ENCODE data around the gene PSMC5. TPM values are rescaled to one million over a fixed set of nuclear protein-coding genes. Genes with fewer than 3 reads are reported as not detected.

Gene PSMC5
- total RNA-seq, 1 experiment from 2014 or later = 183 TPM

DNA sequence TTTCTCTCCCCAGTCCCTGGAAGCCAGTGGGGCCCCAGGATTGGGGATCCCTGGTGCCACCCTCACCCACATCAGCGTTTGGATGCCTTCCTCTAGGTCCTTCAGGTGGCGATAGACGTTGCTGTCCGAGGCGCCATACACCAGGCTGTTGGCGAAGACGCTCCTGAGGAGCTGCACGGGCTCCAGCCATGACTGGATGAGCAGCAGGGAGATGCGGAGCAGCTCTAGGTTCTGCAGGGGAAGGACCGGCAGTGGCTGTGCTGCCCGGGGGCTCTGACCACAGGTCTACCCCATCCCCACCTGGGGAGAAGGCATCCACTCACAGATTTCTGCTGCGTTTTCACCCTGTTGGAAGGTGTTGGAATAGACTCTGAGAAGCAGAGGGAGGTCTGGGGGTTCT is 53.5 kb downstream of the PSMC5 start:
- Histone ChIP-seq H4K91ac (ENCODE audit: insufficient read length, low read depth, low read length) (no peak overlapping the region), H4K20me1 (ENCODE audit: control insufficient read depth, insufficient read depth, insufficient read length) (no peaks in the 10 kb centered on the region), H3K56ac (ENCODE audit: insufficient read length, low read depth, low read length) (no peak overlapping the region), H2BK15ac (ENCODE audit: low read depth, low read length) (no peak overlapping the region), H3K23me2 (ENCODE audit: insufficient read length, low read depth, low read length, poor library complexity, severe bottlenecking) (no peaks in the 10 kb centered on the region), H3K27me3 (ENCODE audit: insufficient read depth, low read length) (no peaks in the 10 kb centered on the region), H2AK5ac (ENCODE audit: insufficient read length, low read length) (no peak overlapping the region), H3K4me1 (ENCODE audit: insufficient read depth, low read length) (no peaks in the 10 kb centered on the region; the same call in 1 of the 2 replicates), H2AFZ (ENCODE audit: low read length) (no peak overlapping the region), H2BK12ac (ENCODE audit: insufficient read length, low read depth, low read length) (no peak overlapping the region), H3K27ac (ENCODE audit: insufficient read length, low read depth, low read length) (no peak overlapping the region), H3K4me2 (ENCODE audit: insufficient read depth, insufficient read length, low read length) (no peak overlapping the region), H2BK20ac (ENCODE audit: low read depth, low read length, poor library complexity, severe bottlenecking) (no peak overlapping the region), H3K9me3 (ENCODE audit: control insufficient read depth, low read depth, low read length) (no peaks in the 10 kb centered on the region), H3K4ac (ENCODE audit: low read depth, low read length) (no peak overlapping the region), H3K23ac (ENCODE audit: insufficient read length, low read depth, low read length) (no peak overlapping the region), H3K79me1 (ENCODE audit: insufficient read depth, low read depth, low read length, poor library complexity, severe bottlenecking) (no peaks in the 10 kb centered on the region), H3K79me2 (ENCODE audit: insufficient read depth, low read length) (no peaks in the 10 kb centered on the region), H2BK120ac (ENCODE audit: low read depth, low read length, poor library complexity, severe bottlenecking) (no peak overlapping the region), H3T11ph (ENCODE audit: low read length) (no peak overlapping the region), H3K9ac (ENCODE audit: extremely low read depth, insufficient read length, low read length) (no peak overlapping the region), H2BK5ac (ENCODE audit: insufficient read length, low read length) (no peak overlapping the region), H4K5ac (ENCODE audit: insufficient read length, low read depth, low read length) (no peak overlapping the region), H4K8ac (replicated peaks; ENCODE audit: insufficient read length, low read depth, low read length) (no peak overlapping the region), H3K14ac (ENCODE audit: insufficient read depth, low read length) (no peak overlapping the region), H3K18ac (ENCODE audit: insufficient read length, low read depth, low read length) (no peak overlapping the region)
- DNase-seq = no peak
- Mint-ChIP-seq H3K4me3 (no peak overlapping the region), H3K9me3 (no peaks in the 10 kb centered on the region; a peak in 1 of 5 replicates), H3K4me1 (peaks cover 13 to 16% of the 10 kb centered on the region in 2 experiments), H3K36me3 (ENCODE audit: insufficient read depth in 1 of 3, low read depth in 3 of 3) (no peaks in the 10 kb centered on the region; a peak in 1 of 7 replicates), H3K27me3 (ENCODE audit: low read depth) (peaks cover 10% of the 10 kb centered on the region), H3K27ac (peak overlapping the region in 1 of 3 experiments; percentile 89; a peak in 1 of 7 replicates)
- TF ChIP-seq, protein P1, sequence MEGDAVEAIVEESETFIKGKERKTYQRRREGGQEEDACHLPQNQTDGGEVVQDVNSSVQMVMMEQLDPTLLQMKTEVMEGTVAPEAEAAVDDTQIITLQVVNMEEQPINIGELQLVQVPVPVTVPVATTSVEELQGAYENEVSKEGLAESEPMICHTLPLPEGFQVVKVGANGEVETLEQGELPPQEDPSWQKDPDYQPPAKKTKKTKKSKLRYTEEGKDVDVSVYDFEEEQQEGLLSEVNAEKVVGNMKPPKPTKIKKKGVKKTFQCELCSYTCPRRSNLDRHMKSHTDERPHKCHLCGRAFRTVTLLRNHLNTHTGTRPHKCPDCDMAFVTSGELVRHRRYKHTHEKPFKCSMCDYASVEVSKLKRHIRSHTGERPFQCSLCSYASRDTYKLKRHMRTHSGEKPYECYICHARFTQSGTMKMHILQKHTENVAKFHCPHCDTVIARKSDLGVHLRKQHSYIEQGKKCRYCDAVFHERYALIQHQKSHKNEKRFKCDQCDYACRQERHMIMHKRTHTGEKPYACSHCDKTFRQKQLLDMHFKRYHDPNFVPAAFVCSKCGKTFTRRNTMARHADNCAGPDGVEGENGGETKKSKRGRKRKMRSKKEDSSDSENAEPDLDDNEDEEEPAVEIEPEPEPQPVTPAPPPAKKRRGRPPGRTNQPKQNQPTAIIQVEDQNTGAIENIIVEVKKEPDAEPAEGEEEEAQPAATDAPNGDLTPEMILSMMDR (conservative IDR thresholded peaks at IDR 0.05) = no peak; the same call in 2 of the 3 replicates
- WGBS (ENCODE audit: extremely low coverage, insufficient read length, low lambda C conversion rate) = no CpG with 5 or more reads among the region's 12 CpGs

Measured in H9 (cell line).